Upper lobe of left lung (tissue), 6 donors: ENCODE data around the gene DPP9. TPM values are rescaled to one million over a fixed set of nuclear protein-coding genes. Genes with fewer than 3 reads are reported as not detected.
A peak's percentile ranks its signal among the peaks of the same experiment; 100 is the strongest.

Source experiments
- ATAC-seq, 2 donors: fragments of 200-7000 bp; cut with Tn5 transposase; one replicate each; pipeline ENCODE4 v1.9.1; 2022; ENCODE audit warnings: mild to moderate bottlenecking in 2 of 2, moderate library complexity in 2 of 2; ENCODE audit not compliant: low FRiP score in 2 of 2
- DNase-seq, 2 donors: peaks; one replicate each; pipeline ENCODE4 v3.0.0-alpha.2; 2019 to 2020
- H3K27ac ChIP-seq, 4 donors: fragments of 200-600 bp; sonication (generic); one replicate each; pipeline ENCODE4 v1.5.1; 2016 to 2019
- H3K27me3 ChIP-seq, 4 donors: fragments of 200-600 bp; sonication (generic); one replicate each; pipeline ENCODE4 v1.5.1; 2017 to 2019
- H3K36me3 ChIP-seq, 4 donors: fragments of 200-600 bp; sonication (generic); one replicate each; pipeline ENCODE4 v1.5.1; 2016 to 2019
- H3K4me1 ChIP-seq, 4 donors: fragments of 200-600 bp; sonication (generic); one replicate each; pipeline ENCODE4 v1.5.1; 2018 to 2019
- H3K4me3 ChIP-seq, 4 donors: fragments of 200-600 bp; sonication (generic); one replicate each; pipeline ENCODE4 v1.5.1; 2017 to 2019; ENCODE audit warnings: mild to moderate bottlenecking in 2 of 4, moderate library complexity in 1 of 4
- H3K9me3 ChIP-seq, 4 donors: fragments of 200-600 bp; sonication (generic); one replicate each; pipeline ENCODE4 v1.5.1; 2018 to 2019
- EP300 ChIP-seq, 4 donors: sonication (generic); formaldehyde crosslinking; IDR thresholded peaks; one replicate each; pipeline ENCODE4 v1.5.1; 2017; ENCODE audit warnings: antibody characterized with exemption in 4 of 4, control low read depth in 2 of 4
- POLR2A ChIP-seq, 4 donors: fragments of 450-650 bp; IDR thresholded peaks; one replicate each; pipeline ENCODE4 v1.5.1; 2016 to 2017; ENCODE audit warnings: antibody characterized with exemption in 4 of 4, mild to moderate bottlenecking in 2 of 4
- POLR2AphosphoS5 ChIP-seq, 2 donors: sonication (generic); formaldehyde crosslinking; IDR thresholded peaks; one replicate each; pipeline ENCODE4 v1.5.1; 2017; ENCODE audit warnings: antibody characterized with exemption in 2 of 2
- WGBS, 2 donors: methylation state at CpG; one replicate each; pipeline ENCODE4 v1.1.5; 2017 to 2018; 5-methylcytosine and 5-hydroxymethylcytosine counted together
- total RNA-seq, 6 donors: library from RNA; depleted of rRNA in 4 of 6; stranded (reverse); fragments of >200 nt in 4 of 6; gene quantifications; one replicate each; pipeline versions ENCODE4 v1.1.0 to v1.2.1, GENCODE V29; 2016 to 2021
- TF ChIP-seq, protein P1 (sequence below), 6 experiments: fragments of 450-650 bp in 4 of 6; fragments of 200-600 bp in 2 of 6; sonication (generic) in 2 of 6; IDR thresholded peaks; one replicate each; pipeline ENCODE4 v1.5.1; 2016 to 2019; ENCODE audit warnings: antibody characterized with exemption in 6 of 6
- donor health status: DM: no; HTN: no; CAD: no; lungs with moderate emphysema.
- donor health status: DM: no; HTN: yes; CAD: no; lungs with severe emphysema.

Gene DPP9
- total RNA-seq, 6 donors from 2014 or later = 55.1 to 255 (median 89.0) TPM

DNA sequence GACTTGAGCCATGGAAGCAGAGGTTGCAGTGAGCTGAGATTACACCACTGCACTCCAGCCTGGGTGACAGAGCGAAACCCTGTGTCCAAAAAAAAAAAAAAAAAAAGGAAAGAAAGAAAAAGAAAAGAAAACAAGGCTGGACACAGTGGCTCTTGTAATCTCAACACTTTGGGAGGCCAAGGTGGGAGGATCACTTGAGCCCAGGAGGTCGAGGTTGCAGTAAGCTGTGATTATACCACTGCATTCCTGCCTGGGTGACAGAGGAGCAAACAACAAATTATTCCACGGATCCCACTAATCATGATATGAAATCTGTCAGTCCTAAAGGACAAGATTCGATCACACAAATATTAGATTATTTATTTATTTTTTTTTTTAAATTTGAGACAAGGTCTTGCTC is 50.4 kb downstream of the DPP9 start:
- H3K9me3 ChIP-seq = no peaks in the 10 kb centered on the region
- peaks cover 7 to 44% (median 29%) of the 10 kb centered on the region in 4 donors for H3K36me3 ChIP-seq
- ATAC-seq (no peak), DNase-seq (no peak)
- H3K27ac ChIP-seq = no peak overlapping the region
- TF ChIP-seq POLR2AphosphoS5 (IDR thresholded peaks at IDR 0.05) = no peak
- TF ChIP-seq, protein P1, sequence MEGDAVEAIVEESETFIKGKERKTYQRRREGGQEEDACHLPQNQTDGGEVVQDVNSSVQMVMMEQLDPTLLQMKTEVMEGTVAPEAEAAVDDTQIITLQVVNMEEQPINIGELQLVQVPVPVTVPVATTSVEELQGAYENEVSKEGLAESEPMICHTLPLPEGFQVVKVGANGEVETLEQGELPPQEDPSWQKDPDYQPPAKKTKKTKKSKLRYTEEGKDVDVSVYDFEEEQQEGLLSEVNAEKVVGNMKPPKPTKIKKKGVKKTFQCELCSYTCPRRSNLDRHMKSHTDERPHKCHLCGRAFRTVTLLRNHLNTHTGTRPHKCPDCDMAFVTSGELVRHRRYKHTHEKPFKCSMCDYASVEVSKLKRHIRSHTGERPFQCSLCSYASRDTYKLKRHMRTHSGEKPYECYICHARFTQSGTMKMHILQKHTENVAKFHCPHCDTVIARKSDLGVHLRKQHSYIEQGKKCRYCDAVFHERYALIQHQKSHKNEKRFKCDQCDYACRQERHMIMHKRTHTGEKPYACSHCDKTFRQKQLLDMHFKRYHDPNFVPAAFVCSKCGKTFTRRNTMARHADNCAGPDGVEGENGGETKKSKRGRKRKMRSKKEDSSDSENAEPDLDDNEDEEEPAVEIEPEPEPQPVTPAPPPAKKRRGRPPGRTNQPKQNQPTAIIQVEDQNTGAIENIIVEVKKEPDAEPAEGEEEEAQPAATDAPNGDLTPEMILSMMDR (IDR thresholded peaks at IDR 0.05) = no peak
- no peak for TF ChIP-seq POLR2A (IDR thresholded peaks at IDR 0.05)
- no peak for TF ChIP-seq EP300 (IDR thresholded peaks at IDR 0.05)
- H3K4me1 ChIP-seq = peaks cover 14 to 21% (median 16%) of the 10 kb centered on the region in 4 donors
- no peak overlapping the region for H3K4me3 ChIP-seq
- H3K27me3 ChIP-seq = no peaks in the 10 kb centered on the region
- WGBS, 2 donors = 68 to 85% methylated on average over 4 of the region's 4 CpGs

DNA sequence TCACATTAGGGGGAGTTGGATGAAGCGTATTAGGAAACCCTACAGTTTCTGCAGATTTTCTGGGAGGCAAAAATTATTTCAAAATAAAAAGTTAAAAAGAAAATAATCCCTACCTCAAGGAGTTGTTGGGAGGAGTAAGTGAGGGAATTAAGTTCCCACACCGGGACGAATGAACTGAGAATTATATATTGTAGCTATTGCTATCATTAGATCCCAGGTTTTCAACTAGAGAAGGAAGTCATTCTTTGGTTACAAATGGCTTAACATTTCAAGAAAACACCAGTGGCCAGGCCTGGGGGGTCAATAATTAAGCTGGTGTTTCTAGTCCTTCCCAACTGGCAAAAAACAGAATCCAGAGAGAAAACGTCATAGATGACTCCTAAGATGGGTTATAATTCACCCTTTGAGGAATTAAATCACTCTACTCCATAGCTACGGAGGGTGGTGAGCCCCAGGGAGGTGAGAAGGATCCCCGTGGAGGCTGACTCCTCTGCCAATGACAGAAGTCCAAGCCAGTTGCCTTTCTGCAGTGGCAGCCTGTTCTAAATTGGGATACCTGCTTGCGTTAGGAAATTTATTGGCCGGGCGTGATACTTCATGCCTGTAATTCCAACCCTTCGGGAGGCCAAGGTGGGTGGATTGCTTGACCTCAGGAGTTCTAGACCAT is 52.3 kb downstream of the DPP9 start:
- WGBS, 2 donors = 75 to 76% methylated on average over 10 of the region's 10 CpGs
- Histone ChIP-seq H3K27ac (no peak overlapping the region), H3K36me3 (peaks cover 4 to 47% (median 29%) of the 10 kb centered on the region in 4 donors), H3K4me3 (no peak overlapping the region), H3K4me1 (peaks cover 15 to 23% (median 17%) of the 10 kb centered on the region in 4 donors), H3K27me3 (no peaks in the 10 kb centered on the region), H3K9me3 (no peaks in the 10 kb centered on the region)
- TF ChIP-seq POLR2A (IDR thresholded peaks at IDR 0.05) = no peak
- no peak for TF ChIP-seq EP300 (IDR thresholded peaks at IDR 0.05)
- TF ChIP-seq, protein P1 (IDR thresholded peaks at IDR 0.05) = no peak
- no peak for TF ChIP-seq POLR2AphosphoS5 (IDR thresholded peaks at IDR 0.05)
- DNase-seq (no peak), ATAC-seq (no peak)

DNA sequence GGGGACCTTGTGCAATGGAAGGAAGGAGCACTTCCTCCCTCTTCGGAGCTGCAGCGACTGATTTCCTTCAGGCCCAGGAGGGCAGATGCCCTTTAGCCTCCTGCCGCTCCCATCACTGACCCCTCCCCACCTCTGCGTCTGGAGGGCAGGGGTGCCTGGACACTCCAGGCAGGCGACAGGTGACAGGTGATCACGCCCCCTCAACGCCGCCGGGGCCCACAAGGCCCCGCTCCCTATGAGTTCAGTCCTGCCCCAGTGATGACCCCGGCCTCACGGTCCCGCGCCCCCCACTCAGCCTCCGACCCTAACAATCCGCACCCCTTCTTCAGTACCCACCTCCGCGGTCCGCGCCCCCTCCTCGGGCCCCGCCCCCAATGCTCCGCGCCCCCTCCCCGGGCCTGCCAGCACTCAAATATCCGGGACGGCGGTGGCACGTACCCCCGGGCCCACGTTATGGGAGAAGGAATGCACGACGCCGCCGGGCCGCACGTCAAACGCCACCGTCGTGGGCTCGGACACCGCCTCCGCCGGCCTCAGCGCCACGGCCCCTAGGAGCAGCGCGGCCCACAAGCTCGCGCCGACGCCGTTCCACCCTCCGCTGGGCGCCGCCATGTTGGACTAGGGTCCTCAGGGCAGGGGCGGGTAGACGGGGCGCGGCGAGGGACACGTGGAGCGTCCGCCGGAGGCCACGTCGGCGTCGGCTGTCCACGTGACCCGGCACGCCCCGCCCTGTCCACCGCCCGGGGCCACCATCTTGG is 53.7 kb downstream of the DPP9 start, which contains the start of gene MYDGF:
Gene MYDGF, minus strand, starts transcription at position 620 of the 758 bp plus-strand sequence. Its CDS starts 8 bp downstream, at position 612.
- peak; percentile 93 to 99 for DNase-seq
- Histone ChIP-seq H3K36me3 (peaks cover 4 to 45% (median 29%) of the 10 kb centered on the region in 4 donors), H3K4me1 (peaks cover 15 to 23% (median 17%) of the 10 kb centered on the region in 4 donors), H3K9me3 (no peaks in the 10 kb centered on the region), H3K27me3 (no peaks in the 10 kb centered on the region), H3K27ac (peak within 1 kb of the TSS; percentile 77 to 86 (median 81)), H3K4me3 (peak within 1 kb of the TSS; percentile 72 to 100 (median 99))
- WGBS, 2 donors = 0% methylated on average over 2 to 16 of the region's 75 CpGs
- TF ChIP-seq POLR2A (IDR thresholded peaks at IDR 0.05) (peak in 2 of 4 donors; percentile 53 to 73), EP300 (IDR thresholded peaks at IDR 0.05) (peak in 1 of 4 donors; percentile 61), POLR2AphosphoS5 (IDR thresholded peaks at IDR 0.05) (peak; percentile 87 to 92)
- TF ChIP-seq, protein P1 (IDR thresholded peaks at IDR 0.05) = no peak
- peak; percentile 97 to 100 for ATAC-seq

DNA sequence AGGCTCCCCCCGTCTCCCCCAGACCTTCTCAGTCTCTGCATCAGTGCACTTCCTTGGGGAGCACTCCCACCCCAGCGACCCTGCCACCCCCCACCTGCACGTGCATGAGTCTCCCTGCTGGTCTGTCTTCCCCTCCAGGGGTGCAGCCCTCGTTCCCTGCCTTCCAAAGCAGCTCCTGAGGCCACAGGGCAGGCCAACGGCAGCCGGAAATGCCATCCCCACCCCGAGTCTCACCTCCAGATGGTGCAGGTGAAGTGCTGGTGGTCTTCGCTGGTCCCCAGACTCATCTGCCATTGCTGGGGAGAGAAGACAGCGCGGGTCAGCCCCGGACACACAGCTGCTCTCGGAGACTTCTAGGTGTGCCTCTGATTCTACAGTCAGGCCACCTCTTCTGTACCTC is 59.0 kb downstream of the DPP9 start:
- Histone ChIP-seq H3K4me3 (no peak overlapping the region), H3K4me1 (peaks cover 14 to 16% (median 15%) of the 10 kb centered on the region in 4 donors), H3K27ac (no peak overlapping the region), H3K9me3 (no peaks in the 10 kb centered on the region), H3K36me3 (peaks cover 7 to 88% (median 64%) of the 10 kb centered on the region in 4 donors), H3K27me3 (no peaks in the 10 kb centered on the region)
- ATAC-seq (no peak), DNase-seq (peak in 1 of 2 donors; percentile 54)
- WGBS, 2 donors = 88 to 93% methylated on average over 6 to 7 of the region's 12 CpGs
- TF ChIP-seq, protein P1 (IDR thresholded peaks at IDR 0.05) = no peak
- TF ChIP-seq EP300 (IDR thresholded peaks at IDR 0.05) (no peak), POLR2AphosphoS5 (IDR thresholded peaks at IDR 0.05) (no peak), POLR2A (IDR thresholded peaks at IDR 0.05) (no peak)
